ENCODE results near the gene VAV3. TPM values are rescaled to one million over a fixed set of nuclear protein-coding genes. Genes with fewer than 3 reads are reported as not detected.

VAV3 gene
- total and polyA plus RNA-seq, 10 donors = 10.5 to 63.0 (median 38.8) TPM

GRCh38 chr1:107940017-107940577 lies 24.9 kb downstream of the VAV3 start:
- TF ChIP-seq POLR2A (IDR thresholded peaks at IDR 0.05) (no peak), POLR2AphosphoS5 (IDR thresholded peaks at IDR 0.05) (no peak)
- TF ChIP-seq, protein P1, sequence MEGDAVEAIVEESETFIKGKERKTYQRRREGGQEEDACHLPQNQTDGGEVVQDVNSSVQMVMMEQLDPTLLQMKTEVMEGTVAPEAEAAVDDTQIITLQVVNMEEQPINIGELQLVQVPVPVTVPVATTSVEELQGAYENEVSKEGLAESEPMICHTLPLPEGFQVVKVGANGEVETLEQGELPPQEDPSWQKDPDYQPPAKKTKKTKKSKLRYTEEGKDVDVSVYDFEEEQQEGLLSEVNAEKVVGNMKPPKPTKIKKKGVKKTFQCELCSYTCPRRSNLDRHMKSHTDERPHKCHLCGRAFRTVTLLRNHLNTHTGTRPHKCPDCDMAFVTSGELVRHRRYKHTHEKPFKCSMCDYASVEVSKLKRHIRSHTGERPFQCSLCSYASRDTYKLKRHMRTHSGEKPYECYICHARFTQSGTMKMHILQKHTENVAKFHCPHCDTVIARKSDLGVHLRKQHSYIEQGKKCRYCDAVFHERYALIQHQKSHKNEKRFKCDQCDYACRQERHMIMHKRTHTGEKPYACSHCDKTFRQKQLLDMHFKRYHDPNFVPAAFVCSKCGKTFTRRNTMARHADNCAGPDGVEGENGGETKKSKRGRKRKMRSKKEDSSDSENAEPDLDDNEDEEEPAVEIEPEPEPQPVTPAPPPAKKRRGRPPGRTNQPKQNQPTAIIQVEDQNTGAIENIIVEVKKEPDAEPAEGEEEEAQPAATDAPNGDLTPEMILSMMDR (IDR thresholded peaks at IDR 0.05 in 8 of 11, conservative IDR thresholded peaks at IDR 0.05 in 3 of 11) = no peak
- peaks cover 31 to 94% (median 66%) of the 10 kb centered on the region in 6 donors for H3K4me1 ChIP-seq
- no peaks in the 10 kb centered on the region for H3K9me3 ChIP-seq
- H3K36me3 ChIP-seq = no peaks in the 10 kb centered on the region
- H3K27ac ChIP-seq = peak overlapping the region in 7 of 8 donors; percentile 40 to 90 (median 85)
- WGBS, 5 donors = 83 to 87% (median 83%) methylated on average over 5 of the region's 5 CpGs
- DNase-seq = no peak
- no peaks in the 10 kb centered on the region for H3K27me3 ChIP-seq (replicated peaks in 1 of 7)
- intact Hi-C loops (cut with DNase I; ENCODE audit: low total_unique reads) = no loop called here
- peak overlapping the region in 1 of 8 donors; percentile 9 for H3K4me3 ChIP-seq

DNA sequence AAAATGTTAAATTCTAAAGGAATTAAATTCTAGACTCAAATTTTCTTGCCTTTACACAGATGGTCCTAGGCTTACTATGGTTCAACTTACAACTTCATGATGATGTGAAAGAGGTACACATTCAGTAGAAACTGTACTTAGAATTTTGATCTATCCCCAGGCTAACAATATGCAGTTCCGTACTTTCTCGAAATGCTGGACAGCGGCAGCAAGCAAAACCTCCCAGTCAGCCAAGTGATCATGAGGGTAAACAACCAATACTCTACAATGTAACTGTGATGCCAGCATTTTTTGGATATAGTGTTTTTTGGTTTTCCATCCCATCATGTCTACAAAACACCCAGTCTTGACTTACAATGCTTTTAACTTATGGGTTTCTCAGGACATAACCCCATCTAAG lies 25.7 kb downstream of the VAV3 start:
- intact Hi-C loops (cut with DNase I; ENCODE audit: low total_unique reads) = no loop called here
- H3K4me1 ChIP-seq = peaks cover 34 to 100% (median 74%) of the 10 kb centered on the region in 6 donors
- H3K36me3 ChIP-seq = no peaks in the 10 kb centered on the region

DNA sequence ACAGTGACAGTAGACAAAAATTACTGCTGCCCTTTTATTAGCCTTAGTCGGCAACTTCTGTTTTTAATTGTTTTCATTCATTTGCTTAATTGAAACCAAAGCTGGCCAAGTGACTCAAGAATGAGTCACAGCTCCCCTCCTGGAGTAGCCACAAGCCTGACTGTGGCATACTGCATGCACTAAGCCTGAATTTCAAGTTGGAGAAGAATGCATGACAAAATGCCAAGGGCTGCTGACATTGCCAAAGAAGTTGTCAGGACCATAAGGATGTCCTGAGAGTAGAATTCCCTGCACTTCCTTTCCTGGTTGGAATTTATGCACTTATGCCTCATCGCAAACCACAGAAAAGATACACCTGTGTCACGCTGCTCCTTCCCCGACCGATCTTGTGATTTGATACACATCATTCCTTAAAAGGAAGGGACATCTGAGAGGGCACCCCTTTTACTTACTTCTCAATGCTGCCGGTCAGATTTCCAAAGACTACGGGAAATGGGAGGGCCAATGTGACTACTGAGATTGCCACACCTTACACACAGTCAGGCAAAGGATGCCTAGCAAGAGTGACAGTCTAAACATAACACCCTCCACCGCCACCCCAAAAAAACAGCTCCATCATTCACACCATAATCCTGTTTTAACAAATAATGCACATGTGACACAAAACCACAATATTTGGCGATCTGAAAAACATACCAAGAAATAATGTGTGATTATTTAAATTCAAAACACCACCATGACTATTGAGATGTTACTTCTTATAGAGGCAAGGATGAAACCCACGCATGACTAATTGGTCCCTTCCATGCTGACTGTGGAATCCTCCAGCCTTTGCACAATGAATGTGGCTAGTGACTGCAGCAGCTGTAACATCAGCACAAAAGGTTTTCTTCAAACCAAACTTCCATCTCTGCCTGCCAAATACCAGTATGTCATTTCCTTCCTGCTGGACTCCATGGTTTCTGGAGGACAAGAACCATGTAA lies 28.2 kb downstream of the VAV3 start:
- Histone ChIP-seq H3K4me3 (peak overlapping the region in 1 of 8 donors; percentile 46), H3K27ac (peak overlapping the region; percentile 36 to 90 (median 75)), H3K27me3 (replicated peaks in 1 of 7) (no peaks in the 10 kb centered on the region), H3K9me3 (no peaks in the 10 kb centered on the region), H3K36me3 (no peaks in the 10 kb centered on the region), H3K4me1 (peaks cover 31 to 100% (median 64%) of the 10 kb centered on the region in 6 donors)
- DNase-seq = no peak
- 23 to 53% (median 26%) methylated on average over 10 of the region's 10 CpGs for WGBS, 5 donors
- intact Hi-C loops (cut with DNase I; ENCODE audit: low total_unique reads) = no loop called here
- no peak for TF ChIP-seq POLR2A (IDR thresholded peaks at IDR 0.05)
- peak in 1 of 3 donors; percentile 16 for TF ChIP-seq POLR2AphosphoS5 (IDR thresholded peaks at IDR 0.05)

More for the DNA sequence above, 25.7 kb downstream of the VAV3 start:
- 94 to 98% (median 95%) methylated on average over 3 of the region's 3 CpGs for WGBS, 5 donors
- DNase-seq = no peak
- Histone ChIP-seq H3K9me3 (no peaks in the 10 kb centered on the region), H3K27me3 (replicated peaks in 1 of 7) (no peaks in the 10 kb centered on the region), H3K27ac (peak overlapping the region in 2 of 8 donors; percentile 88 to 90), H3K4me3 (no peak overlapping the region)
- TF ChIP-seq POLR2A (IDR thresholded peaks at IDR 0.05) (no peak), POLR2AphosphoS5 (IDR thresholded peaks at IDR 0.05) (no peak)
- TF ChIP-seq, protein P1 (IDR thresholded peaks at IDR 0.05 in 8 of 11, conservative IDR thresholded peaks at IDR 0.05 in 3 of 11) = no peak

DNA sequence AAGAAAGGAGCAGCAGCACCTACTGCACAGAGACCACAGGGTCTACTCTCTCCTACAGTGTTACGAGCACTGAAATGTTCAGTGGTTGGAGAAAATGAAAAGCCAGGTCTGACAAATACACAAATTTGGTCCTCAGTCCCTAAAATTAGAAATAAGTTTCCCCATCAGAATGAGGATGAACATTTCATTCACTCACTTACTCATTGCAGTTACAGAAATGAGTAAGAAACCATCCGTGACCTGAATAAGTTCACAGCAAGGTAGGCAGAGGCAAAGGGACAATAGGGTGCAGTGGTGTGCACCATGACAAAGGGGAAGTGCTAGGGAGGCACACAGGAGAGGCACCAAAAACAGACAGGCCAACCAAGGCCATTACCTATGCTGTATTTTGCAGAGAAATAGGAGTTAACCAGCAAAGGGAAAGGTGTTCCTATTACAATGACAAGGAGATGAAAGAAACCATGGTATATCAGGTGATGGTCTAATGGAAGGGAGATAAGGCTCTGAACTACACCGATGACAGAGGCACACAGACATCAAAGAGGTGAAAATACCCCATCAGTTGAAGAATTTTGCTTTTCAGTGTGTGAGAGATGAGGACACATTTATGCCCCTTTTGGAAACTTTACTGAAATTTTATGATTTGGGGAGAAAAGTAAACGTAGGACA lies 29.4 kb downstream of the VAV3 start:
- no peaks in the 10 kb centered on the region for H3K36me3 ChIP-seq
- 58 to 68% (median 63%) methylated on average over 4 of the region's 4 CpGs for WGBS, 5 donors
- no peak for DNase-seq
- H3K4me3 ChIP-seq = peak overlapping the region in 1 of 8 donors; percentile 45
- H3K9me3 ChIP-seq = no peaks in the 10 kb centered on the region
- H3K27me3 ChIP-seq (replicated peaks in 1 of 7) = no peaks in the 10 kb centered on the region
- TF ChIP-seq POLR2AphosphoS5 (IDR thresholded peaks at IDR 0.05) (peak in 1 of 3 donors; percentile 66), POLR2A (IDR thresholded peaks at IDR 0.05) (no peak)
- TF ChIP-seq, protein P1 (IDR thresholded peaks at IDR 0.05 in 8 of 11, conservative IDR thresholded peaks at IDR 0.05 in 3 of 11) = peak in 1 of 11 experiments; percentile 10
- H3K4me1 ChIP-seq = peaks cover 26 to 90% (median 53%) of the 10 kb centered on the region in 6 donors
- peak overlapping the region in 7 of 8 donors; percentile 57 to 90 (median 80) for H3K27ac ChIP-seq
- intact Hi-C loops (cut with DNase I; ENCODE audit: low total_unique reads) = no loop called here

All from spleen (tissue), 11 donors.